ENCODE data around the gene AP1B1.
"Not testable (repeated sequence)": the region's sequence is repeated elsewhere in the genome, so short reads cannot be mapped to it uniquely, and the experiment has no call there.

AP1B1 gene

DNA sequence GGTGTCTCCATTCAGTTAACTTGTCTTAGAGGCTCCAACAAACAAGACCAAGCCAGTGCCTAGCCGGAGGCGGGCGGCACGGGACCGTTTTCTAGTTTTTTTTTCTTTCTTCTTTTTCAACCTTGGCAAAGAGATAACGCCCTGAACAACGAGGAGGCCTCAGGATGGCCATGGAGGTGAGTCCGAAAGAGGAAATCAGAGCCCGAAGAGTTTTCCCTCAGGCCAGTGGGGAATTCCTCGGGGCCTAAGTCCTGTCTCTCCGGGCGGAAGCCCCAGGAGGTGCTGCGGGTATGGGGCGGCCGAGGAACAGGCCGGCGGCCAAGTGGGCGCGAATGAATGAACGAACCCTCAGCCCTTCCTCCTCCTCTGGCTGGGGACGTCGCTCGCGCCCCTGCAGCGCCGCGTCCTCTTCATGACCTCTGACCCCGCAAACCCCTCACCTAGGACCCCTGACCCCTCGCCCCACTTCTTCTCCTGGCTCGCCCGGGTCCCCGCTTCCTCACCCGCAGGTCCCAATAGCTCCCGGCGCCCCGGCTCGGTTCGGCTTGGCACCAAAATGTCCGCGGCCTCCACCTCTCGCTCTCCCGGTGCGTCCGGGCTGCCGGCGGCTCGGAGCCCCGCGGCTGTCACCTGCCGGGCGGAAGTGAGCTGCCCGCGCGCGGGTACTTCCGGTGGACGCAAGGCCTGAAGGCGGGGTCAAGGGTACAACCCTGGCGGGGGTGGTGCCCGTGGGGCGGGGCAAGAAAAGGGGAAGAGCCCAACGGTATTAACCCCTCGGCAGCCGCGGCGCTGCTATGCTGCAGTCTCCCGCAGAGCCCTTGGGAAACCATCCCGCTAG is at the start of gene AP1B1:
TSS of gene AP1B1 (minus strand) at position 650 of the 838 bp plus-strand sequence. CDS start 21,327 bp downstream, outside the sequence.
- peak; percentile 70 to 85 for DNase-seq

DNA sequence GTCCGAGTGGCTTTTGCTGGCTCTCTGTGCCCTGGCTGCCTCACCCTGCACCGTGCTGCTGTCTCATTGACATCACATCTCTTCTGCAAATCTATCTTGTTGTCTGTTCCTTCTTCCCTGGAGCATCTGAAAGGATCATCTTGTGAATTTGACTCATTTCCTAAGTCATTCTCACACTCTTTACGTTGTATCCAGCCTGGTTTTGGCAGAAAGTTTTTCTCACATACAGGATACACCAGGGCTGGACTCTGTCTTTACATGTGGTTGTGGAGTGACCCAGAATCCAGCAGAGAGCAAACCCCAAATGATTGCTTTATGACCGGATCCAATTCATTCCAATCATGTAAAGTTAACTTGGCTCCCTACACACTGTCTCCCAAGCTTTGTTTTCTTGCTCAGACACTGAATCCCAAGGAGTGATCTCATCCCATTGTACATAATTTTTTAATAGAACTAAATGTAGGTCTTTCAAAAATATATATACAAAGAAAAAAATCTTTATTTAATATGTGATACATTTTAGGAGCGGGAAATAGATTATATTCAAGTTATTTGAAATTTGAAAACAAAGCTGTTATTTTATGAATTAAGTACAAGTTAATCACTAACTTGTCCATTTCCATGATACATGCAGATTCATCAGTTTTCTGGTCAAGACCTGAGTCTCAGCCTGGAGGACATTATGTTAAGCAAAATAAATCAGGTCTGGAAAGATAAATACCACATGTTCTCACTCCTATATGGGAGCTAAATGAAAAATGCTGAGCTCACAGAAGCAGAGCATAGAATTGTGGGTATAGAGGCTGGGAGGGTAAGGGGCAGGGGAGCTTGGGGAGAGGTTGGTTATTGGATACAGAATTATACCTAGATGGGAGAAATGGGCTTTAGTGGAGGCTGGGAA is 47.1 kb upstream of the AP1B1 start:
- no peak for DNase-seq

- DNase-seq, result no peak
These were observed 45.9 kb upstream of the AP1B1 start for GRCh38 chr22:29434288-29434687.

DNA sequence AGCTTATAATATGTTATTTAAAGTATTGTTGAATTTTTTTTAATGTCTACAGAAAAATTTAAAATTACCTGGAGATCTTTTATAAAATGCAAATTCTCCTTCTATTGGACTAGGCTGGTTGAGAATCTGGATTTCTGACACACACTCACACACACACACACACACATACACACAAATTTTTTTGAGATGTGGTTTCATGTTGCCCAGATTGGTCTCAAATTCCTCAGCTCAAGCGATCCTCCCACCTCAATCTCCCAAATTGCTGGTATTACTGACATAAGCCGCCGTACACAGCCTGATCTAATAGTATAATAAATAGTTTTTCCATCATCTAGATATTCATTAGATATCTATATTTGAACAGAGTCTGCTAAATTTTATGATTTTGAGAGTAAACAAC is 45.5 kb upstream of the AP1B1 start:
- DNase-seq, result no peak

DNA sequence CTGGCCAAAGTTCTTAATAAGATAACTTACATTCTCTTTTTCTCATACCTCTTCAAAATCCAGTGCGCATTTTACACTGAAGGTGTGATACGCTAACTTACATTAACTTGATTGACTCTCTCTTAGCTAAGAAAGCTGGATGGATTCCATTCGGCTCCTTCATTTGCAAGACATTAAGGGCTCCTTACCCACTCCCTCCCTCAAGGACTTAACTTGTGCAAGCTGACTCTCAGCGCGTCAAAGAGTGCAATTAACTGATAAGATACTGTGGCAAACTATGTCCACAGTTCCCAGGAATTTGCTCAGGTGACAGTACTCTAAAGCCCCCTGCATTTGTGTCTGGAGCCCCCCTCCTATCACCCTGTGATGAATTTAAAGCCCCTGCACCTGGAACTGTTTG is 43.6 kb upstream of the AP1B1 start:
- no peak for DNase-seq

- no peak for DNase-seq
These were observed 38.9 kb upstream of the AP1B1 start for GRCh38 chr22:29427176-29427760.

GRCh38 chr22:29426476-29426875 is 38.1 kb upstream of the AP1B1 start:
- no peak for DNase-seq

GRCh38 chr22:29418704-29419103 is 30.3 kb upstream of the AP1B1 start:
- DNase-seq, result not testable (repeated sequence)

DNA sequence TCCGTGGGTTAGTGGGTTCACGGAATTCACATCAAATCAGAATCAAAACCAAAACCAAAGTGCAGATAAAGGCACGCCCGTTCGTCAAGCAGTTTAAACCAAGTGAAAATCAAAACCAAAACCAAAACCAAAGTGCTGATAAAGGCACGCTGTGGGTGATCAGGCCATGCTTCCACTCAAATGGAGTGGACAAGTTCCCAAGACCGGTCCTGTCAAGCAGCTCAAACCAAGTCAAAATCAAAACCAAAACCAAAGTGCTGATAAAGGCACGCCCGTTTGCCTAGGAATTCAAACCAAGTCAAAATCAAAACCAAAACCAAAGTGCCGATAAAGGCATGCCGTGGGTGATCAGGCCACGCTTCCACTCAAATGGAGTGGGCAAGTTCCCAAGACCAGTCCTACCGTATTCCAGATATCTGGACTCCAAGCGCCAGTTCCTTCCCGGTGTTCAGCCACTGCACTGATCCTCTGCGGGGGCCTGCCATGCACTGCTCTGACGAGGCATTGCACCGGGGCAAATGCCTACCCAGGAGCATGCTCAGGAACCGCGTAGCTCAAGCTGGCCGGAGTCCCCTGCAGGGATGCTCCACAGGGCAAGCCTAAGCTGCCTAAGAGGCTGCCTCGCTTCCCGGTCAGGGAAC is 26.7 kb upstream of the AP1B1 start:
- not testable (repeated sequence) for DNase-seq

- not testable (repeated sequence) for DNase-seq
These were observed 24.4 kb upstream of the AP1B1 start for GRCh38 chr22:29412772-29413171.

DNA sequence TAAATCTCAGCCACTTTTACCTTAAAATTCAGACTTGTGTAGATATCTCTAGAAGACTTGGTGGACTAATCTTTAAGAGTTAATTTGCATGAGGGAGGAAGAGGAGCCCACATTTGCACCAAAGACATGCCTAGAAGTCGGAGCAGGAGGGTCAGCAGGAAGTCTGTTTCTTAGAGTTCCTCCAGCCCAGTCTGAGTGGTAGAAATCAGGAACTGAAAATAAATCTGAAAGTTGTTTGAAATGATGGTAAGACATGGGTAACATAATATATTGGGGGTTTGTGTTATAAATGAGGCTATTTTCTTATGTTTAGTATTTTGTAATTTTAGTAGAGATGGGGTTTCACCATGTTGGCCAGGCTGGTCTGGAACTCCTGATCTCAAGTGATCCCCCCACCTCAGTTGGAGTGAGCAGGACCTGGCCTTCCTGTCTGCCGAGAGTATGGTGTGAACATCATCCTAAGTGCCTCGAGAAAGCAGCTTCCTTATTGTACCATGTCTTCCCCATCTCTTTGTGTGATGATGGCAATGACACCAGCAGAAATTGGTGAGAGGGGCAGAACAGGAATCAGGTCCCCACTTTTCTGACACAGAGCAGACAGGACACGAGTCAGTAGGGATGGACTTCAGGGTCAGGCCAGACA is 23.3 kb upstream of the AP1B1 start:
- DNase-seq, result not testable (repeated sequence)

DNA sequence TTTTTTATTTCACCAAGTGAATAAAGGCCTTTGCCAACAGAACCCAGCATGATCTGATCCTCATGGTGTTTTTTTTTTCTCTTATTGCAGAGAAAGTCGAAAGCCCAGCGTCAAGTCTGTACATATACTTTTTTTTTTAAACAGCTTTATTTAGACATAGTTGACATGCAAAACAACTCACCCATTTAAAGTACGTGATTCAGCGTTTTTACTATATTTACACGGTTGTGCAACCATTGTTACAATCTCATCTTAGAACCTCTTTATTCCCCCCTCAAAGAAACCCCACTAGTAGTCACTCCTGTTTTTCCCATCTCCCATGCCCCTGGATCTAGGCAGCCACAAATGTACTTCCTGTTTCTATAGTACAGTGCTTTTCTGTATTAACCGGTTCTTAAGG is 20.6 kb upstream of the AP1B1 start:
- DNase-seq, result no peak

DNA sequence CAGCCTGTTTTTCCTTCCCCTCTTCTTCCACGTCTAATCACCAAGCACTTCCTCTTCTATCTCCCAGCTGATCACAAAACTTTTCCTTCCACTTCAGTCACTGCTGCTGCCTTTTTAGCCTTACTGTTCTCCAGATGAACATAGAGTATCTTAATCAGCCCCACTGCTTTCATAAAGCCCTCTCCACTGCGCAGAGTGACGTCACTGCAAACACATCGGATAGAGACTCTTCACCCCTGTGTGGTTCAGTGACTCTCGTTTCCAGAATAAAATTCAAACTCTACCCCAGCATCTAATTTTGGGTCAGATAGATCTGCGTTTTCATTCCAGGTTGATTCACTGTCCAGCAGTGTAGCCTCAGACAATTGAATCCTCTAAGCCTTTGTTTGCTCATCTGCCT is 13.2 kb upstream of the AP1B1 start:
- not testable (repeated sequence) for DNase-seq

DNA sequence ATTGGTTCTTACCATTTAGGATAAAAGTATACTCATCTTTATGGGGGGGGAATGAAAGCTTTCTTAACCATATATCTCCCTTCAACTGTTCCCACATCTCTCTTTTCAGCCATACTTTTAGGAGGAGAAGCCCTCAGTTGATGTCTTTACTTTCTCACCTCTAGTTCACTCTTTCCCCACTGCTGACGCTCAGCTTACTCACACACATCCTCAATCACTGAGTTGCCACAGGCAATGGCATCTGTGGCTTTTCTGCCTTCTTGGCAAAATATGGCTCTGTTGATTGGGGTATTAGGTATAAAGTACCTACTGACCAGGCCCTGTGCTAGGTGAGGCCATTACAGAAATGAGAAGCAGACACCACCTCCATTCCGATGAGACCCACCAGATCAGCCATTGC is 12.2 kb upstream of the AP1B1 start:
- DNase-seq, result no peak

DNA sequence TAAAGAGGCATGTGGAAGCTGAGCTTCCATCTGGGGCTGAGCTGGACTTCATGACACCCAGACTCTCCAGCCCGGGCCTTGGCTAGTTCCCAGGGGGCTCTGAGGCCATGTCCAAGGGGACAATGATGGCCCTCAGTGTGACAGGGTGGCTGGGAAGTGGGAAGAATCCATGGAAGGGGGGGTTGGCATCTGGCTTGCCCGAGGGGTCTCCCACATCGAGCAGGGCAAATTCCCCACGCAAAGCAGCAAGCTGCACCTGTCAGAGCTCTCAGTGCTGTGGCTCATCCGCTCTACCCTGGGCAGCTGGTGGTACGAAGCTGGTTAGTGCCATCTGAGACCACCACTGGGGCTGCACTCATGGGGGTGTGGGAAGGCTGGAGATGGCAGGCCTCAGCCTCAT is 9.4 kb upstream of the AP1B1 start:
- no peak for DNase-seq

DNA sequence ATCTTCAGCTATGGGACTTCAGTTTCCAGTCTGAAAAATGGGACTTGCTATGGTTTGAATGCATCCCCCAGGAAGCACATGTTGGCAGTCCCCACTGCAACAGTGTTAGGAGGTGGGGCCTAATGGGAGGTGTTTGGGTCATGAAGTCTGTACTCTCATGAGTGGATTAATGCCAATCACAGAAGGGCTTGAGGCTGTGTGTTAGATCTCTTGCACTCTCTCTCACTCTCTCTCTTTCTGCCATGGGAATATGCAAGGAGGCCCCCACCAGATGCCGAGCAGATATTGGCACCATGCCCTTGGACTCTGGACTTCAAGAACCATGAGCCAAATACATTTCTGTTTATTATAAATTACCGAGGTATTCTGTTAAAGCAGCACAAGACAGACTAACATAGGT is 7.8 kb upstream of the AP1B1 start:
- no peak for DNase-seq

GRCh38 chr22:29394931-29395581 is 6.7 kb upstream of the AP1B1 start:
- peak; percentile 32 to 83 for DNase-seq

DNA sequence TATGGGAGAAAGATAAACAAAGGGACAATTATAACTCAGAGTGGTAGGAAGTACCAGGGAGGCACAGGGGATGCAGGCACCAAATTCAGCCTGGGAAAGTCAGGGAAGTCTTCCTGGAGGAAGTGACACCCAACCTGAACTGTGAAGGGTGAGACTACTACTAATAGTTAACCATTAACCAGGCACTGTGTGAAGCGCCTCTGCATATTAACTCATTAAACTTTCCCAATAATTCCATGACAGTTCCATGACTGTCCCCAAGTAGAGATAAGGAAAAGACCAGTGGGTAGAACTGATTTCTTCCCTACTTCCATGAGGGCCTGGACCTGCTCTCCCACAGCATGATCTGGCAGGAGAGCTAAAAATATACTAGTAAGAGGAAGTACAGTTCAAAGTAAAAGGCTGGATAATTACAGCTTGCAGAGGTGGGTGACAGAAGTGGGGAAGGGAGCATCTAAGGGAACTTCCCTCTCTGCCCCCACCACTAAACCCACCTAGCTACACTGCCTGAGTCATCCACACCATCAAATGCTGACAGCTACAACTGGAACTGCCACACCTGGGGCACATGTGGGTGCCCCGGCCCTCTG is 4.7 kb upstream of the AP1B1 start:
- DNase-seq, result no peak

GRCh38 chr22:29391546-29391945 is 3.2 kb upstream of the AP1B1 start:
- DNase-seq, result no peak

GRCh38 chr22:29390270-29390669 is 1.9 kb upstream of the AP1B1 start:
- no peak for DNase-seq

- DNase-seq, result no peak
These were observed 355 bp upstream of the AP1B1 start for GRCh38 chr22:29388759-29389090.

GRCh38 chr22:29386708-29387107 is 1.7 kb downstream of the AP1B1 start:
- no peak for DNase-seq

Data from hippocampal formation (tissue), 2 donors.